HG02840 (cell line): ENCODE data around the gene SARNP.
"Not testable (repeated sequence)": the region's sequence is repeated elsewhere in the genome, so short reads cannot be mapped to it uniquely, and the experiment has no call there.

Source experiments
- ATAC-seq: cut with Tn5 transposase; IDR thresholded peaks from one replicate; pipeline ENCODE4 v1.9.1; 2021; ENCODE audit warnings: mild to moderate bottlenecking, moderate library complexity, moderate number of reproducible peaks; ENCODE audit not compliant: unreplicated experiment, low FRiP score

The SARNP gene

GRCh38 chr12:55840581-55841351 is 23.2 kb upstream of the SARNP start:
- no peak for ATAC-seq

- ATAC-seq, result no peak
Observed at GRCh38 chr12:55839345-55840140, 22.0 kb upstream of the SARNP start.

GRCh38 chr12:55838361-55838760 is 20.8 kb upstream of the SARNP start:
- no peak for ATAC-seq

- ATAC-seq, result not testable (repeated sequence)
Observed at GRCh38 chr12:55834400-55834799, 16.9 kb upstream of the SARNP start.

GRCh38 chr12:55833056-55833455 is 15.5 kb upstream of the SARNP start:
- ATAC-seq, result no peak

- ATAC-seq, result no peak
Observed at GRCh38 chr12:55831447-55831815, 13.9 kb upstream of the SARNP start.

- ATAC-seq, result no peak
Observed at GRCh38 chr12:55830601-55831446, 13.3 kb upstream of the SARNP start.

GRCh38 chr12:55829967-55830600 is 12.6 kb upstream of the SARNP start:
- peak; percentile 16 for ATAC-seq

- ATAC-seq, result no peak
Observed at GRCh38 chr12:55828357-55828756, 10.8 kb upstream of the SARNP start.

GRCh38 chr12:55827806-55828205 is 10.3 kb upstream of the SARNP start:
- ATAC-seq, result no peak

- ATAC-seq, result no peak
Observed at GRCh38 chr12:55824726-55825125, 7.2 kb upstream of the SARNP start.

- no peak for ATAC-seq
Observed at GRCh38 chr12:55823419-55823818, 5.9 kb upstream of the SARNP start.

GRCh38 chr12:55822228-55822627 is 4.7 kb upstream of the SARNP start:
- no peak for ATAC-seq

GRCh38 chr12:55820679-55821078 is 3.2 kb upstream of the SARNP start:
- ATAC-seq, result no peak

GRCh38 chr12:55818886-55819285 is 1.4 kb upstream of the SARNP start:
- no peak for ATAC-seq

GRCh38 chr12:55818140-55818728 is 710 bp upstream of the SARNP start:
- peak; percentile 26 for ATAC-seq

- no peak for ATAC-seq
Observed at GRCh38 chr12:55816881-55817344, 611 bp downstream of the SARNP start.

GRCh38 chr12:55815473-55815872 is 2.1 kb downstream of the SARNP start:
- ATAC-seq, result no peak

- ATAC-seq, result no peak
Observed at GRCh38 chr12:55814257-55814656, 3.3 kb downstream of the SARNP start.

GRCh38 chr12:55812088-55812487 is 5.4 kb downstream of the SARNP start:
- ATAC-seq, result no peak
